Effector CD8-positive, alpha-beta T cell (primary cell): ENCODE data around the gene GRIK2.
"Not testable (repeated sequence)": the region's sequence is repeated elsewhere in the genome, so short reads cannot be mapped to it uniquely, and the experiment has no call there.

Experiments
- DNase-seq: peaks from one replicate; lab custom pipeline; 2025; lab: John Stamatoyannopoulos, UW

GRIK2 gene

DNA sequence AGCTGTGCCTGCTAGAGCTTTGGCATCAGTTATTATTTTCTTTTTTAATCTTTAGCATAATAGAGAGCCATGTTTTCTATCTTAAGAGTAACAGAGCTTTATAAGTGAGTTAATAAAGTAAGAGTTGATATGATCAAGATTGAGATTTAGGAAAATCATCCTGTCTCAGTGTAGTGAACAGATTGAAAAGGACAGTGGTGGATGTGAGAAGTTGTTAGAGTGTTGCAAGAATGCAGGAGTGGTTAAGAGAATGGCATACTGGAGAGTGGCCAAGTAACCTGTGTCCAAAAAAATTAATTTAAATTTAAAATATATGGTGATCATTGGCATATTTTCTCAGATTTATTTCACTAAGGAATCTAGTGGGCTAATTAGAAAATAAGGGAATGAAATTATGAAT lies 629.3 kb downstream of the GRIK2 start:
- no peak for DNase-seq

DNA sequence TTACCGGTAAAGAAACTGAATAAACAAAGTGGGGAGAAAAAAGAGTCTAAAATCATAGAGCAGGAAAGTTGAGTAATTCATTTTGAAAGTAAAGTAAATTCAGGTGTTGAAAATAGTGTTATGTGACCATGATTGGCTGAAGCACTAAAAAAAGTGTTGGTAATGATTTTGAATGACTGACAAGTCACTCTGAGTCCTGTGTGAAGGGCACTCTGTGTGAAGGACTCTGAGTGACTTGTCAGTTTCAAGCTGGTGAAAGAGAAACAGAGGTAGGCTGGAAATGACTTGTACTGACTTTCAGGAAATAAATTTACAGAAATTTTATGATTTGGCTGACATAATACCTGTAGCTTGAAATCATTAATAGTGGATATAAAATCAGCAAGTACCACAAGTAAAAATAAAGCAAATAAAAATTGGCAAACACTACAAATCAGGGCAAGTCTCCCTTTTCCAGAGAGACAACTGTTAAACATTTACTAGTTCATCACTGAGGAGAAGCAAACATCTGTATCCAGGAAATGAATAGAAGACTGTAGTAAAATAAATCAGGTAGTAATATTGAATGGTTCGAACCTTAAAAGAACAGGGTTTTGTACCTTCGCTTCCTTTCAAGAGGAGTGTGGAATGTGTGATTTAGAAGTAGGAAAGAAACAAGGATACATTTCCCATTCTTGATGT lies 630.6 kb downstream of the GRIK2 start:
- DNase-seq = no peak

DNA sequence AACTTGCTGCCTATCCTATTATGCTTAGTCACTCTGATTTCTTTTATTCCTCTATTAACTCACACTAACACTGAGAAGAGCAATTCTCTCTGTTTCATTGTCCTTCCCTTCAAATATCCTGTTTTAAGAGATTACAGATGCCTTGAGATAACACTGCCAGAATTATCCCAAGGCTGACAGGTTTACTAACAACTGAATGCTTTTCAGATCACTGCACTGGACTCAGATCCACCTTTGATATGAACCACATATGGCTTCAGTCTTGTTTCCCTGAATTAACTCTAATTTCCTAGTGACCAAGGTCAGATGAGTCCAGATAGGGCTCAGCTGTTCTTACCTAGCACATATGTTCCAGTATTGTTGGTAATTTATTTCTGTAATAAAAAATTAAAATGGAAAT lies 633.1 kb downstream of the GRIK2 start:
- no peak for DNase-seq

- no peak for DNase-seq
Measured at GRCh38 chr6:102028176-102028575, 634.7 kb downstream of the GRIK2 start.

- DNase-seq = no peak
Measured at GRCh38 chr6:102038964-102039363, 645.5 kb downstream of the GRIK2 start.

DNA sequence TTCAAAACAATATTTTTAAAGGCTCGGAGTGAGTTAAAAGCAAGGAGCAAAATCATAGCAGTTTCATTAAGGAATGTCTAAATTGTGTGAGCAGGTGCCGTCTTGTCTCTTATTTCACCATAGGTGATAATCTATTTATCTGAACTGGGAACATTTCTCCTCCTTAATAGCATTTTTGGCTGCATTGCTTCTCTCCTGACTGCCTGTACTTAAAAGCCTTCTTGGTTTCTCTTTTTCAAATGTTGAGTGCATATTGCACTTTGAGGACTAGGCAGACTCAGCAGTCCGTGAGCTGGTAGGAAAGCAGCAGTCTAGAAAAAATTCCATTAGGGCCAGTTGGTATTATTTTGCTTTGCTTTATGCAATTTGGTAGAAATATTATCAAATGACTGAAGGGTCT lies 645.9 kb downstream of the GRIK2 start:
- DNase-seq = no peak

DNA sequence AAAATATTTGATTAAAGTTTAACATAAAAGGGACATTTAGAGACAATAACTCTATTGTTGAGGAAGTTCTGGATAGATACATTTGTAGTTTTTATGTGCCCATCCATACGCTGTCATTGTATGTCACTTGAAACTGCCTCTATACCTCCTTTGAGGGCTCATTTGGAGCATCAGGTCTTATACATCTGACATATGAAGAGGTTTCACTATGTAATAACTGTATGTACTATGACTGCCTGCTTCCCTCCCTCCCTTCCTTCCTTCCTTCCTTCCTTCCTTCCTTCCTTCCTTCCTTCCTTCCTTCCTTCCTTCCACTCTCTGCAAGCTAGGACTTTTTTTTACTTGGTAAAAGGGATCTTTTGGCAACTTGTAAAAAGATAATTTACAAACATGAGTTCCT lies 657.5 kb downstream of the GRIK2 start:
- DNase-seq = no peak

DNA sequence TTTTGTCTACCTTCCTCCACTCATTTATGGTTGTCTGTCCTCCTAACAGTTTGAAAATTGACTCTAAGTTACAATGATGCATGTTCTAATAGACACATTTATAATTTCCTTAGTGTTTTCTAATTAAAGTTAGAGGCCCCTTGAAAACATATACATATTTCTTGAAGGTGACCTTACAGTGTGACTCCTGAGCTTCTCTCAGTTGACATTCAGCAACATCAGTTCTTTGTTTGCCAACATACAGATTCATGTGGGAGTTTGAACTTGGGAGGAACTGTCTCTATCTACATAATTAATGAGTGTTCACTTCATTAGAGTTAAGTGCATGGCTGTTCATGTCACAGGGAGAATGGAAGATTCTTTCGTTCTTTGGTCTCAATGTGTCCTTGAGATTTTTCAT lies 658.2 kb downstream of the GRIK2 start:
- DNase-seq = no peak

DNA sequence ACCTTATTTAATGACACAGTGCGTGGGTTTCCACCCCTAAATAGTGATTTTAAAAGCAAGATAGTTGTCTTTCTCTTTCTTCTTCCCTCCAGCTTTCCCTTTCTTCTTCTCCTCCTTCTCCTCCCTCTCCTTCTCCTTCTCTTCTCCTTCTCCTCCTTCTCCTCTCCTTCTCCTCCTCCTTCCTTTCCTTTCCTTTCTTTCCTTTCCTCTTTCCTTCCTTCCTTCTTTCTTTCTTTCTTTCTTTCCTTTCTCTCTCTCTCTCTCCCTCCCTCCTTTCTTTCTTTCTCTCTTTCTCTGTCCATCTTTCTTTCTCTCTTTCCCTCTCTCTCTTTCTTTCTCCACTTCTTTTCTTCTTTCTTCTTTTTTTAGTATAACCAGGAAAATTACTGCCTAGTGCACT lies 670.6 kb downstream of the GRIK2 start:
- DNase-seq = no peak

- DNase-seq = no peak
Measured at GRCh38 chr6:102066301-102066700, 672.8 kb downstream of the GRIK2 start.

DNA sequence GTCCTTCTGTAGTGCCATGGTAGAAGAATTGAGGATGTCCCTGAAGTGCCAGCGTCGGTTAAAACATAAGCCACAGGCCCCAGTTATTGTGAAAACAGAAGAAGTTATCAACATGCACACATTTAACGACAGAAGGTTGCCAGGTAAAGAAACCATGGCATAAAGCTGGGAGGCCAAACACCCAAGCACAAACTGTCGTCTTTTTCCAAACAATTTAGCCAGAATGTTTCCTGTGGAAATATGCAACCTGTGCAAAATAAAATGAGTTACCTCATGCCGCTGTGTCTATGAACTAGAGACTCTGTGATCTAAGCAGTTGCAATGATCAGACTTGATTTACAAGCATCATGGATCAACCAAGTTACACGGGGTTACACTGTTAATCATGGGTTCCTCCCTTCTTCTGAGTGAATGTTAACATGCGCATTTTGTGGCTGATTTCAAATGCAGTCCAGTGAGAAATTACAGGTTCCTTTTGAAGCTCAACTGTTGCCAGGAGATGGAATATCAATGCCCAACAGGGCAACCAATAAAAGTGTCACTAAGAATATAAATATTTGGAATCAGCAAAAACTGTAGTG lies 674.9 kb downstream of the GRIK2 start:
- DNase-seq = no peak

- no peak for DNase-seq
Measured at GRCh38 chr6:102075539-102075938, 682.0 kb downstream of the GRIK2 start.

DNA sequence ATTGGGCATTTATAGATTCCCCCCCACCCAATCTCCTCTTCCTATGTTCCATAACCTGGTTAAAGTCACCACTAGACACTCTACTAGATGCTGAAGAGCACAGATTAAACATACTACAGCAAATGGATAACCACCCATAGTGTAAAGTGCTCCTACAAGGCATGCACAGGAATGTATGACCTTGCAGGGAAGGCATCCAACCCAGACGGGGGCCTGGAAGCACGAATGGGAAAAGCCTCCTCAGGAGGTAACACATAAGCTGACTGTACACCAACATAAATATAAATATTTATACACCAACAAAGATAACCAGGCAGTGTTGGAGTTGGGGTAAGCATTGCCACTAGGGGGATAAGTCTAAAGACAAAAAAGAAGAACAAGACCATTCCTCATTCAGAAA lies 691.7 kb downstream of the GRIK2 start:
- DNase-seq = no peak

DNA sequence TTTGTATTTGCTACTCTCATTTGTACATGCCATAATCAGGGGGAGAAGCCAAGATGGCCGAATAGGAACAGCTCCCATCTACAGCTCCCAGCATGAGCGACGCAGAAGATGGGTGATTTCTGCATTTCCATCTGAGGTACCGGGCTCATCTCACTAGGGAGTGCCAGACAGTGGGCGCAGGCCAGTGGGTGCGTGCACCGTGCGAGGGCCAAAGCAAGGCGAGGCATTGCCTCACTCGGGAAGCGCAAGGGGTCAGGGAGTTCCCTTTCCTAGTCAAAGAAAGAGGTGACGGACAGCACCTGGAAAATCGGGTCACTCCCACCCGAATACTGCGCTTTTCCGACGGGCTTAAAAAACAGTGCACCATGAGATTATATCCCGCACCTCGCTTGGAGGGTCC lies 694.7 kb downstream of the GRIK2 start:
- DNase-seq = not testable (repeated sequence)

DNA sequence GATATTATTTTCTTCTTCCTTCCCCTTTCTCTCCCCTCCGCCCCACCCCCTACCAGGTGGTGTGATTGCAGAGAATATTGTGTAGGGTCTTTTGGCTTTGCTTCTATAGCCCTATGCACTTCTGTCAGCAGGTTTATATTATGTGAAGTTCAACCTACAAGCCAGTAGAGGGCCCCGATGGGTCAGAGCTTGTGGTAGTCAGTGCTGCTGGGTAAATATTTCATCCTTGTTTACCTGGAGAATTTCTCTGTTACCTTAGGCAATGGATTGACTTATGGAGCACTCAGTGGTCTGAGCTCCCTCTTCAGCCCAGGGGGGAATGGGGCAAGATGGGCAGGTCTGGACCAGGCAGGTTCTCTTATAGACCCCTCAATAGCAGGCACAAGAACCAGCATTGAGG lies 720.9 kb downstream of the GRIK2 start:
- DNase-seq = no peak

- DNase-seq = no peak
Measured at GRCh38 chr6:102115911-102116310, 722.4 kb downstream of the GRIK2 start.

DNA sequence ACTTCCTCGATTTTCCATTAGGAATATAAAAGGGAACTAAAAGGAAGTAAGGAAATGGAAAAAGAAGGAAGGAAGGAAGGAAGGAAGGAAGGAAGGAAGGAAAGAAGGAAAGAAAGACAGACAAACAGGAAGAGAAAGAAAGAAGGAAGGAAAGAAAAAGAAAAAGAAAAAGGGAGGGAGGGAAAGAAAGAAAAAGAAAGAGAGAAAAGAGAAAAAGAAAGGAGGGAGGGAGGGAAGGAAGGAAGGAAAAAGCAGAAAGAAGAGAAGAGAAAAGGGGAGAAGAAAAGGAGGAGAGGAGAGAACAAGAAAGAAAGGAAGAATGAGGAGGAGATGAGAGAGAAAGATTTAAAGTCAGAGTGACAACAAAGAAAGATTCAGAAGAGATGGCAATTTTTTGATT lies 724.5 kb downstream of the GRIK2 start:
- no peak for DNase-seq
